GM23338 (cell line): ENCODE results near the gene RAB3IL1.

ENCODE experiments used
- CREB1 ChIP-seq: fragments of 250-450 bp; sonication (Bioruptor Pico); IDR thresholded peaks from 2 replicates; pipeline ENCODE4 v1.5.0; 2020; ENCODE audit warnings: low read depth, mild to moderate bottlenecking, moderate library complexity
- EZH2 ChIP-seq: fragments of 200-600 bp; sonication (generic); IDR thresholded peaks from one replicate; pipeline ENCODE4 v1.8.0; 2017; ENCODE audit warnings: antibody characterized with exemption, mild to moderate bottlenecking, low read depth; ENCODE audit not compliant: unreplicated experiment
- EZH2phosphoT487 ChIP-seq: fragments of 200-600 bp; sonication (generic); IDR thresholded peaks from one replicate; pipeline ENCODE4 v1.8.1; 2018; ENCODE audit warnings: antibody characterized with exemption; ENCODE audit not compliant: unreplicated experiment
- JUNB ChIP-seq: IDR thresholded peaks from one replicate; pipeline ENCODE4 v1.6.1; 2016; ENCODE audit warnings: antibody characterized with exemption; ENCODE audit not compliant: unreplicated experiment
- NANOG ChIP-seq: IDR thresholded peaks from 2 replicates; pipeline ENCODE4 v1.6.1; 2016; ENCODE audit warnings: antibody characterized with exemption, borderline replicate concordance
- POLR2AphosphoS5 ChIP-seq: IDR thresholded peaks from 2 replicates; pipeline ENCODE4 v1.6.1; 2016; ENCODE audit warnings: antibody characterized with exemption, low read depth
- ZNF114 ChIP-seq: fragments of 250-450 bp; sonication (Bioruptor Pico); IDR thresholded peaks from 2 replicates; pipeline ENCODE4 v1.5.0; 2020; ENCODE audit warnings: mild to moderate bottlenecking, moderate library complexity
- ZNF331 ChIP-seq: fragments of 250-450 bp; sonication (Bioruptor Pico); IDR thresholded peaks from 2 replicates; pipeline ENCODE4 v1.5.0; 2020; ENCODE audit warnings: low read depth, mild to moderate bottlenecking, moderate library complexity
- TF ChIP-seq, protein P1 (sequence below), 2 experiments: fragments of 200-600 bp in 1 of 2; sonication (generic) in 1 of 2; conservative IDR thresholded peaks; 2 replicates each; pipeline versions ENCODE4 v1.5.1 to v1.6.1; 2016 to 2017; ENCODE audit warnings: antibody characterized with exemption in 2 of 2, low read depth in 2 of 2, mild to moderate bottlenecking in 2 of 2, moderate library complexity in 1 of 2
- TF ChIP-seq, protein P2 (sequence below): IDR thresholded peaks from one replicate; pipeline ENCODE4 v1.6.1; 2018; ENCODE audit warnings: antibody characterized with exemption; ENCODE audit not compliant: unreplicated experiment
- TF ChIP-seq, protein P3 (sequence below): fragments of 250-450 bp; sonication (Bioruptor Pico); IDR thresholded peaks from 2 replicates; pipeline ENCODE4 v1.5.0; 2020; ENCODE audit warnings: mild to moderate bottlenecking, moderate library complexity
- TF ChIP-seq, protein P4 (sequence below): IDR thresholded peaks from 2 replicates; pipeline ENCODE4 v1.6.1; 2016; ENCODE audit warnings: antibody characterized with exemption

DNA sequence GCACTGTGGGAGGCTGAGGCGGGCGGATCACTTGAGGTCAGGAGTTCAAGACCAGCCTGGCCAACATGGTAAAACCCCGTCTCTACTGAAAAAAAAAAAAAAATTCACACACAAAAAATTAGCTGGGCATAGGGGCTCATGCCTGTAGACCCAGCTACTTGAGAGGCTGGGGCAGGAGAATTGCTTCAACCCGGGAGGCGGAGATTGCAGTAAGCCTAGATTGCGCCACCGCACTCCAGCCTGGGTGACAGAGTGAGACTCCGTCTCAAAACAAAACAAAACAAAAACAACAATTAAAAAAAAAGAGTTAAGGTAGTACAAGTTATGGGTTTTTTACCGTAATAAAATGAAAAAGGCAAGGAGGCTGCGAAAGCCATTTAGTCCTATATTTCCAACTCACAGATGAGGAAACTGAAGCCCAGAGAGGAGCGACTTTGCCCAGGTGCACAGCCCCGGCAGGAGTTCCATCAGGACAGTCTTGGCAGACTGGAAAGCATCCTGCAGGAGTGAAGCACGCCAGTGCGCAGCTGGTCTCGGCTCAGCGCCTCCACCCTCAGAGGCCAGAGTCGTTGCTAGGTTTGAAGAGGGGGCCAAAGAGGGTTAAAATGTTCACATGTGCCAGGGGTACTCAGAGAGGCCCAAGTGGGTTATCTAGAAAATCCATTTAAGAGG lies 22.2 kb downstream of the RAB3IL1 start:
- TF ChIP-seq CREB1 (CRISPR knock-in tag) (no peak), EZH2phosphoT487 (no peak), POLR2AphosphoS5 (no peak), EZH2 (no peak), JUNB (no peak), ZNF114 (CRISPR knock-in tag) (no peak), NANOG (no peak), ZNF331 (CRISPR knock-in tag) (no peak)
- TF ChIP-seq, protein P1, sequence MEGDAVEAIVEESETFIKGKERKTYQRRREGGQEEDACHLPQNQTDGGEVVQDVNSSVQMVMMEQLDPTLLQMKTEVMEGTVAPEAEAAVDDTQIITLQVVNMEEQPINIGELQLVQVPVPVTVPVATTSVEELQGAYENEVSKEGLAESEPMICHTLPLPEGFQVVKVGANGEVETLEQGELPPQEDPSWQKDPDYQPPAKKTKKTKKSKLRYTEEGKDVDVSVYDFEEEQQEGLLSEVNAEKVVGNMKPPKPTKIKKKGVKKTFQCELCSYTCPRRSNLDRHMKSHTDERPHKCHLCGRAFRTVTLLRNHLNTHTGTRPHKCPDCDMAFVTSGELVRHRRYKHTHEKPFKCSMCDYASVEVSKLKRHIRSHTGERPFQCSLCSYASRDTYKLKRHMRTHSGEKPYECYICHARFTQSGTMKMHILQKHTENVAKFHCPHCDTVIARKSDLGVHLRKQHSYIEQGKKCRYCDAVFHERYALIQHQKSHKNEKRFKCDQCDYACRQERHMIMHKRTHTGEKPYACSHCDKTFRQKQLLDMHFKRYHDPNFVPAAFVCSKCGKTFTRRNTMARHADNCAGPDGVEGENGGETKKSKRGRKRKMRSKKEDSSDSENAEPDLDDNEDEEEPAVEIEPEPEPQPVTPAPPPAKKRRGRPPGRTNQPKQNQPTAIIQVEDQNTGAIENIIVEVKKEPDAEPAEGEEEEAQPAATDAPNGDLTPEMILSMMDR (conservative IDR thresholded peaks at IDR 0.05; ENCODE audit: low read depth in 2 of 2): no peak
- TF ChIP-seq, protein P2, sequence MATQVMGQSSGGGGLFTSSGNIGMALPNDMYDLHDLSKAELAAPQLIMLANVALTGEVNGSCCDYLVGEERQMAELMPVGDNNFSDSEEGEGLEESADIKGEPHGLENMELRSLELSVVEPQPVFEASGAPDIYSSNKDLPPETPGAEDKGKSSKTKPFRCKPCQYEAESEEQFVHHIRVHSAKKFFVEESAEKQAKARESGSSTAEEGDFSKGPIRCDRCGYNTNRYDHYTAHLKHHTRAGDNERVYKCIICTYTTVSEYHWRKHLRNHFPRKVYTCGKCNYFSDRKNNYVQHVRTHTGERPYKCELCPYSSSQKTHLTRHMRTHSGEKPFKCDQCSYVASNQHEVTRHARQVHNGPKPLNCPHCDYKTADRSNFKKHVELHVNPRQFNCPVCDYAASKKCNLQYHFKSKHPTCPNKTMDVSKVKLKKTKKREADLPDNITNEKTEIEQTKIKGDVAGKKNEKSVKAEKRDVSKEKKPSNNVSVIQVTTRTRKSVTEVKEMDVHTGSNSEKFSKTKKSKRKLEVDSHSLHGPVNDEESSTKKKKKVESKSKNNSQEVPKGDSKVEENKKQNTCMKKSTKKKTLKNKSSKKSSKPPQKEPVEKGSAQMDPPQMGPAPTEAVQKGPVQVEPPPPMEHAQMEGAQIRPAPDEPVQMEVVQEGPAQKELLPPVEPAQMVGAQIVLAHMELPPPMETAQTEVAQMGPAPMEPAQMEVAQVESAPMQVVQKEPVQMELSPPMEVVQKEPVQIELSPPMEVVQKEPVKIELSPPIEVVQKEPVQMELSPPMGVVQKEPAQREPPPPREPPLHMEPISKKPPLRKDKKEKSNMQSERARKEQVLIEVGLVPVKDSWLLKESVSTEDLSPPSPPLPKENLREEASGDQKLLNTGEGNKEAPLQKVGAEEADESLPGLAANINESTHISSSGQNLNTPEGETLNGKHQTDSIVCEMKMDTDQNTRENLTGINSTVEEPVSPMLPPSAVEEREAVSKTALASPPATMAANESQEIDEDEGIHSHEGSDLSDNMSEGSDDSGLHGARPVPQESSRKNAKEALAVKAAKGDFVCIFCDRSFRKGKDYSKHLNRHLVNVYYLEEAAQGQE: no peak
- TF ChIP-seq, protein P3, sequence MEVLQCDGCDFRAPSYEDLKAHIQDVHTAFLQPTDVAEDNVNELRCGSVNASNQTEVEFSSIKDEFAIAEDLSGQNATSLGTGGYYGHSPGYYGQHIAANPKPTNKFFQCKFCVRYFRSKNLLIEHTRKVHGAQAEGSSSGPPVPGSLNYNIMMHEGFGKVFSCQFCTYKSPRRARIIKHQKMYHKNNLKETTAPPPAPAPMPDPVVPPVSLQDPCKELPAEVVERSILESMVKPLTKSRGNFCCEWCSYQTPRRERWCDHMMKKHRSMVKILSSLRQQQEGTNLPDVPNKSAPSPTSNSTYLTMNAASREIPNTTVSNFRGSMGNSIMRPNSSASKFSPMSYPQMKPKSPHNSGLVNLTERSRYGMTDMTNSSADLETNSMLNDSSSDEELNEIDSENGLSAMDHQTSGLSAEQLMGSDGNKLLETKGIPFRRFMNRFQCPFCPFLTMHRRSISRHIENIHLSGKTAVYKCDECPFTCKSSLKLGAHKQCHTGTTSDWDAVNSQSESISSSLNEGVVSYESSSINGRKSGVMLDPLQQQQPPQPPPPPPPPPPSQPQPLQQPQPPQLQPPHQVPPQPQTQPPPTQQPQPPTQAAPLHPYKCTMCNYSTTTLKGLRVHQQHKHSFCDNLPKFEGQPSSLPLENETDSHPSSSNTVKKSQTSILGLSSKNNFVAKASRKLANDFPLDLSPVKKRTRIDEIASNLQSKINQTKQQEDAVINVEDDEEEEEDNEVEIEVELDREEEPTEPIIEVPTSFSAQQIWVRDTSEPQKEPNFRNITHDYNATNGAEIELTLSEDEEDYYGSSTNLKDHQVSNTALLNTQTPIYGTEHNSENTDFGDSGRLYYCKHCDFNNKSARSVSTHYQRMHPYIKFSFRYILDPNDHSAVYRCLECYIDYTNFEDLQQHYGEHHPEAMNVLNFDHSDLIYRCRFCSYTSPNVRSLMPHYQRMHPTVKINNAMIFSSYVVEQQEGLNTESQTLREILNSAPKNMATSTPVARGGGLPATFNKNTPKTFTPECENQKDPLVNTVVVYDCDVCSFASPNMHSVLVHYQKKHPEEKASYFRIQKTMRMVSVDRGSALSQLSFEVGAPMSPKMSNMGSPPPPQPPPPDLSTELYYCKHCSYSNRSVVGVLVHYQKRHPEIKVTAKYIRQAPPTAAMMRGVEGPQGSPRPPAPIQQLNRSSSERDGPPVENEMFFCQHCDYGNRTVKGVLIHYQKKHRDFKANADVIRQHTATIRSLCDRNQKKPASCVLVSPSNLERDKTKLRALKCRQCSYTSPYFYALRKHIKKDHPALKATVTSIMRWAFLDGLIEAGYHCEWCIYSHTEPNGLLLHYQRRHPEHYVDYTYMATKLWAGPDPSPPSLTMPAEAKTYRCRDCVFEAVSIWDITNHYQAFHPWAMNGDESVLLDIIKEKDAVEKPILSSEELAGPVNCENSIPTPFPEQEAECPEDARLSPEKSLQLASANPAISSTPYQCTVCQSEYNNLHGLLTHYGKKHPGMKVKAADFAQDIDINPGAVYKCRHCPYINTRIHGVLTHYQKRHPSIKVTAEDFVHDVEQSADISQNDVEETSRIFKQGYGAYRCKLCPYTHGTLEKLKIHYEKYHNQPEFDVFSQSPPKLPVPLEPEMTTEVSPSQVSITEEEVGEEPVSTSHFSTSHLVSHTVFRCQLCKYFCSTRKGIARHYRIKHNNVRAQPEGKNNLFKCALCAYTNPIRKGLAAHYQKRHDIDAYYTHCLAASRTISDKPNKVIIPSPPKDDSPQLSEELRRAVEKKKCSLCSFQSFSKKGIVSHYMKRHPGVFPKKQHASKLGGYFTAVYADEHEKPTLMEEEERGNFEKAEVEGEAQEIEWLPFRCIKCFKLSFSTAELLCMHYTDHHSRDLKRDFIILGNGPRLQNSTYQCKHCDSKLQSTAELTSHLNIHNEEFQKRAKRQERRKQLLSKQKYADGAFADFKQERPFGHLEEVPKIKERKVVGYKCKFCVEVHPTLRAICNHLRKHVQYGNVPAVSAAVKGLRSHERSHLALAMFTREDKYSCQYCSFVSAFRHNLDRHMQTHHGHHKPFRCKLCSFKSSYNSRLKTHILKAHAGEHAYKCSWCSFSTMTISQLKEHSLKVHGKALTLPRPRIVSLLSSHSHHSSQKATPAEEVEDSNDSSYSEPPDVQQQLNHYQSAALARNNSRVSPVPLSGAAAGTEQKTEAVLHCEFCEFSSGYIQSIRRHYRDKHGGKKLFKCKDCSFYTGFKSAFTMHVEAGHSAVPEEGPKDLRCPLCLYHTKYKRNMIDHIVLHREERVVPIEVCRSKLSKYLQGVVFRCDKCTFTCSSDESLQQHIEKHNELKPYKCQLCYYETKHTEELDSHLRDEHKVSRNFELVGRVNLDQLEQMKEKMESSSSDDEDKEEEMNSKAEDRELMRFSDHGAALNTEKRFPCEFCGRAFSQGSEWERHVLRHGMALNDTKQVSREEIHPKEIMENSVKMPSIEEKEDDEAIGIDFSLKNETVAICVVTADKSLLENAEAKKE (CRISPR knock-in tag): no peak
- TF ChIP-seq, protein P4, sequence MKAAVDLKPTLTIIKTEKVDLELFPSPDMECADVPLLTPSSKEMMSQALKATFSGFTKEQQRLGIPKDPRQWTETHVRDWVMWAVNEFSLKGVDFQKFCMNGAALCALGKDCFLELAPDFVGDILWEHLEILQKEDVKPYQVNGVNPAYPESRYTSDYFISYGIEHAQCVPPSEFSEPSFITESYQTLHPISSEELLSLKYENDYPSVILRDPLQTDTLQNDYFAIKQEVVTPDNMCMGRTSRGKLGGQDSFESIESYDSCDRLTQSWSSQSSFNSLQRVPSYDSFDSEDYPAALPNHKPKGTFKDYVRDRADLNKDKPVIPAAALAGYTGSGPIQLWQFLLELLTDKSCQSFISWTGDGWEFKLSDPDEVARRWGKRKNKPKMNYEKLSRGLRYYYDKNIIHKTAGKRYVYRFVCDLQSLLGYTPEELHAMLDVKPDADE: no peak
